ENCODE results near the gene PARP16. TPM values are rescaled to one million over a fixed set of nuclear protein-coding genes. Genes with fewer than 3 reads are reported as not detected.

Gene PARP16
- polyA plus RNA-seq, 4 donors: 17.2 to 19.8 (median 17.6) TPM

- DNase-seq (ENCODE audit: low read depth in 4 of 4, low spot score in 3 of 4): peak in 1 of 4 donors; percentile 10
Measured at GRCh38 chr15:65285291-65286068, 1.2 kb downstream of the PARP16 start.

- DNase-seq (ENCODE audit: low read depth in 4 of 4, low spot score in 3 of 4): no peak
Measured at GRCh38 chr15:65278480-65278879, 8.2 kb downstream of the PARP16 start.

GRCh38 chr15:65277015-65277414 lies 9.7 kb downstream of the PARP16 start:
- DNase-seq (ENCODE audit: low read depth in 4 of 4, low spot score in 3 of 4): no peak

- DNase-seq (ENCODE audit: low read depth in 4 of 4, low spot score in 3 of 4): no peak
Measured at GRCh38 chr15:65275728-65276126, 11.0 kb downstream of the PARP16 start.

GRCh38 chr15:65275104-65275727 lies 11.5 kb downstream of the PARP16 start:
- no peak for DNase-seq (ENCODE audit: low read depth in 4 of 4, low spot score in 3 of 4)

- DNase-seq (ENCODE audit: low read depth in 4 of 4, low spot score in 3 of 4): peak in 2 of 4 donors; percentile 65 to 66
Measured at GRCh38 chr15:65270811-65271545, 15.7 kb downstream of the PARP16 start.

- DNase-seq (ENCODE audit: low read depth in 4 of 4, low spot score in 3 of 4): no peak
Measured at GRCh38 chr15:65268411-65268810, 18.3 kb downstream of the PARP16 start.

GRCh38 chr15:65266469-65266868 lies 20.2 kb downstream of the PARP16 start:
- DNase-seq (ENCODE audit: low read depth in 4 of 4, low spot score in 3 of 4): no peak

- no peak for DNase-seq (ENCODE audit: low read depth in 4 of 4, low spot score in 3 of 4)
Measured at GRCh38 chr15:65264863-65265430, 21.7 kb downstream of the PARP16 start.

GRCh38 chr15:65263313-65263712 lies 23.4 kb downstream of the PARP16 start:
- DNase-seq (ENCODE audit: low read depth in 4 of 4, low spot score in 3 of 4): no peak

GRCh38 chr15:65260968-65261367 lies 25.7 kb downstream of the PARP16 start:
- no peak for DNase-seq (ENCODE audit: low read depth in 4 of 4, low spot score in 3 of 4)

GRCh38 chr15:65259367-65259797 lies 27.3 kb downstream of the PARP16 start:
- DNase-seq (ENCODE audit: low read depth in 4 of 4, low spot score in 3 of 4): no peak

GRCh38 chr15:65258375-65259262 lies 28.1 kb downstream of the PARP16 start:
- DNase-seq (ENCODE audit: low read depth in 4 of 4, low spot score in 3 of 4): peak in 1 of 4 donors; percentile 19

- DNase-seq (ENCODE audit: low read depth in 4 of 4, low spot score in 3 of 4): no peak
Measured at GRCh38 chr15:65255486-65256140, 31.1 kb downstream of the PARP16 start.

- no peak for DNase-seq (ENCODE audit: low read depth in 4 of 4, low spot score in 3 of 4)
Measured at GRCh38 chr15:65254758-65255157, 31.9 kb downstream of the PARP16 start.

GRCh38 chr15:65254356-65254755 lies 32.3 kb downstream of the PARP16 start:
- DNase-seq (ENCODE audit: low read depth in 4 of 4, low spot score in 3 of 4): no peak

GRCh38 chr15:65249641-65250040 lies 37.0 kb downstream of the PARP16 start:
- DNase-seq (ENCODE audit: low read depth in 4 of 4, low spot score in 3 of 4): no peak

- DNase-seq (ENCODE audit: low read depth in 4 of 4, low spot score in 3 of 4): peak in 2 of 4 donors; percentile 29 to 36
Measured at GRCh38 chr15:65248511-65249255, 38.0 kb downstream of the PARP16 start.

- DNase-seq (ENCODE audit: low read depth in 4 of 4, low spot score in 3 of 4): no peak
Measured at GRCh38 chr15:65246939-65247338, 39.7 kb downstream of the PARP16 start.

All from right renal pelvis (tissue), 4 donors.